Uterus (tissue), 4 donors: ENCODE measurements around the gene DEXI. TPM values are rescaled to one million over a fixed set of nuclear protein-coding genes. Genes with fewer than 3 reads are reported as not detected.

Experiments
- DNase-seq, 2 donors: peaks; one replicate each; pipeline ENCODE4 v3.0.0-alpha.2; 2019 to 2020
- H3K27ac ChIP-seq, 2 donors: fragments of 200-600 bp; sonication (generic); 1 replicate in 1 of 2; 2 replicates in 1 of 2; pipeline ENCODE4 v1.5.1; 2016 to 2018
- H3K27me3 ChIP-seq, 2 donors: fragments of 200-600 bp; sonication (generic); one replicate each; pipeline ENCODE4 v1.5.1; 2018 to 2019; ENCODE audit warnings: control low read depth in 1 of 2
- H3K36me3 ChIP-seq, 2 donors: fragments of 200-600 bp; sonication (generic); one replicate each; pipeline ENCODE4 v1.5.1; 2019; ENCODE audit warnings: control low read depth in 1 of 2
- H3K4me1 ChIP-seq, 2 donors: fragments of 200-600 bp; sonication (generic); one replicate each; pipeline ENCODE4 v1.5.1; 2018 to 2019; ENCODE audit warnings: control low read depth in 1 of 2
- H3K4me3 ChIP-seq, 2 donors: fragments of 200-600 bp; sonication (generic); 1 replicate in 1 of 2; 2 replicates in 1 of 2; pipeline ENCODE4 v1.5.1; 2018 to 2019; ENCODE audit warnings: mild to moderate bottlenecking in 1 of 2
- H3K9me3 ChIP-seq, 2 donors: fragments of 200-600 bp; sonication (generic); one replicate each; pipeline ENCODE4 v1.5.1; 2019; ENCODE audit warnings: control low read depth in 1 of 2
- CTCF ChIP-seq, 4 experiments: fragments of 200-600 bp in 2 of 4; fragments of 450-650 bp in 2 of 4; sonication (generic) in 2 of 4; IDR thresholded peaks; one replicate each; pipeline ENCODE4 v1.5.1; 2016 to 2019; ENCODE audit warnings: antibody characterized with exemption in 4 of 4, mild to moderate bottlenecking in 2 of 4, moderate library complexity in 1 of 4
- POLR2A ChIP-seq, 2 donors: fragments of 450-650 bp; IDR thresholded peaks; one replicate each; pipeline ENCODE4 v1.6.1; 2016; ENCODE audit warnings: antibody characterized with exemption in 2 of 2, mild to moderate bottlenecking in 1 of 2, moderate library complexity in 1 of 2
- intact Hi-C: fragments of 100-400 bp; cut with DNase I; formaldehyde crosslinking; loops from one replicate; pipeline ENCODE4 v1.15.1; 2023; ENCODE audit warnings: low total_unique reads
- total RNA-seq, 4 donors: library from RNA; depleted of rRNA in 3 of 4; stranded (reverse); fragments of >200 nt in 3 of 4; gene quantifications; one replicate each; pipeline versions ENCODE4 v1.1.0 to v1.2.4, GENCODE V29; 2014 to 2023
- donor health status: DM: yes; HTN: yes; CAD: no.

DEXI gene
- total RNA-seq, 4 donors from 2014 or later, result 15.6 to 70.2 (median 42.6) TPM

- Histone ChIP-seq H3K4me1 (no peaks in the 10 kb centered on the region), H3K36me3 (no peaks in the 10 kb centered on the region), H3K4me3 (no peak overlapping the region), H3K27ac (no peak overlapping the region), H3K9me3 (no peaks in the 10 kb centered on the region), H3K27me3 (no peaks in the 10 kb centered on the region)
- TF ChIP-seq CTCF (IDR thresholded peaks at IDR 0.05), result no peak
- TF ChIP-seq POLR2A (IDR thresholded peaks at IDR 0.05), result no peak
- no peak for DNase-seq
- intact Hi-C loops, result no loop called here
Observed at GRCh38 chr16:10895053-10895946, 47.0 kb downstream of the DEXI start.

- no peak for DNase-seq
- TF ChIP-seq CTCF (IDR thresholded peaks at IDR 0.05) (no peak), POLR2A (IDR thresholded peaks at IDR 0.05) (no peak)
- no peaks in the 10 kb centered on the region for H3K4me1 ChIP-seq
- intact Hi-C loops, result no loop called here
- H3K27ac ChIP-seq, result no peak overlapping the region
- no peak overlapping the region for H3K4me3 ChIP-seq
- H3K27me3 ChIP-seq, result no peaks in the 10 kb centered on the region
- no peaks in the 10 kb centered on the region for H3K36me3 ChIP-seq
- no peaks in the 10 kb centered on the region for H3K9me3 ChIP-seq
Observed at GRCh38 chr16:10892782-10893318, 49.4 kb downstream of the DEXI start.

GRCh38 chr16:10889855-10890254, 52.4 kb downstream of the DEXI start:
- Histone ChIP-seq H3K4me1 (no peaks in the 10 kb centered on the region), H3K4me3 (no peak overlapping the region), H3K27ac (no peak overlapping the region), H3K9me3 (no peaks in the 10 kb centered on the region), H3K27me3 (no peaks in the 10 kb centered on the region), H3K36me3 (no peaks in the 10 kb centered on the region)
- DNase-seq, result no peak
- intact Hi-C loops, result no loop called here
- TF ChIP-seq POLR2A (IDR thresholded peaks at IDR 0.05) (no peak), CTCF (IDR thresholded peaks at IDR 0.05) (no peak)

- Histone ChIP-seq H3K9me3 (no peaks in the 10 kb centered on the region), H3K4me1 (no peaks in the 10 kb centered on the region), H3K36me3 (no peaks in the 10 kb centered on the region), H3K27ac (no peak overlapping the region), H3K27me3 (no peaks in the 10 kb centered on the region), H3K4me3 (no peak overlapping the region)
- TF ChIP-seq POLR2A (IDR thresholded peaks at IDR 0.05), result no peak
- TF ChIP-seq CTCF (IDR thresholded peaks at IDR 0.05), result no peak
- intact Hi-C loops, result no loop called here
- DNase-seq, result no peak
Observed at GRCh38 chr16:10888320-10888937, 53.8 kb downstream of the DEXI start.

GRCh38 chr16:10885246-10885645, 57.0 kb downstream of the DEXI start:
- no peak overlapping the region for H3K27ac ChIP-seq
- H3K27me3 ChIP-seq, result no peaks in the 10 kb centered on the region
- intact Hi-C loops, result no loop called here
- no peak for DNase-seq
- no peaks in the 10 kb centered on the region for H3K36me3 ChIP-seq
- TF ChIP-seq CTCF (IDR thresholded peaks at IDR 0.05) (no peak), POLR2A (IDR thresholded peaks at IDR 0.05) (no peak)
- no peaks in the 10 kb centered on the region for H3K4me1 ChIP-seq
- no peak overlapping the region for H3K4me3 ChIP-seq
- H3K9me3 ChIP-seq, result no peaks in the 10 kb centered on the region
